Aorta (tissue), 5 donors: Measurements from ENCODE around the gene REXO1. TPM values are rescaled to one million over a fixed set of nuclear protein-coding genes. Genes with fewer than 3 reads are reported as not detected.
"Not testable (repeated sequence)": the region's sequence is repeated elsewhere in the genome, so short reads cannot be mapped to it uniquely, and the experiment has no call there.

ENCODE experiments used
- ATAC-seq: fragments of 200-7000 bp; cut with Tn5 transposase; one replicate; pipeline ENCODE4 v1.9.1; 2022; ENCODE audit warnings: moderate library complexity; ENCODE audit not compliant: low FRiP score
- DNase-seq, 2 donors: peaks; one replicate each; pipeline ENCODE4 v3.0.0-alpha.2; 2020
- H3K27ac ChIP-seq, 2 donors: one replicate each; pipeline ENCODE4 v1.5.1; 2013; ENCODE audit warnings: low read length in 2 of 2, mild to moderate bottlenecking in 2 of 2, moderate library complexity in 2 of 2, control low read depth in 1 of 2, inconsistent platforms in 1 of 2, low read depth in 1 of 2
- H3K27me3 ChIP-seq, 2 donors: one replicate each; pipeline ENCODE4 v1.6.1; 2013; ENCODE audit warnings: control low read depth in 1 of 2, low read length in 1 of 2, mild to moderate bottlenecking in 1 of 2, moderate library complexity in 1 of 2; ENCODE audit not compliant: insufficient read depth in 2 of 2, control insufficient read depth in 1 of 2
- H3K36me3 ChIP-seq, 2 donors: one replicate each; pipeline ENCODE4 v1.6.1; 2013; ENCODE audit warnings: control low read depth in 1 of 2, low read length in 1 of 2, mild to moderate bottlenecking in 1 of 2; ENCODE audit not compliant: insufficient read depth in 2 of 2, control insufficient read depth in 1 of 2
- H3K4me1 ChIP-seq, 2 donors: one replicate each; pipeline ENCODE4 v1.6.1; 2013; ENCODE audit warnings: low read length in 2 of 2, control low read depth in 1 of 2, mild to moderate bottlenecking in 1 of 2, moderate library complexity in 1 of 2; ENCODE audit not compliant: insufficient read depth in 2 of 2, control insufficient read depth in 1 of 2
- H3K4me3 ChIP-seq, 2 donors: one replicate each; pipeline ENCODE4 v1.5.1; 2013; ENCODE audit warnings: low read length in 2 of 2, control low read depth in 1 of 2, mild to moderate bottlenecking in 1 of 2
- H3K9me3 ChIP-seq: one replicate; pipeline ENCODE4 v1.6.1; 2013; ENCODE audit warnings: mild to moderate bottlenecking, low read length; ENCODE audit not compliant: control insufficient read depth
- WGBS, 2 donors: extraction: QIAGEN DNeasy Blood & Tissue Kit; methylation state at CpG; one replicate each; pipeline ENCODE4 v1.1.7; 2013; 5-methylcytosine and 5-hydroxymethylcytosine counted together
- intact Hi-C, 2 donors: fragments of 100-400 bp; cut with DNase I; formaldehyde crosslinking; loops; one replicate each; pipeline versions ENCODE4 v1.14.2 to v1.15.0; 2022
- polyA plus RNA-seq, 2 donors: library from polyadenylated mRNA; stranded (reverse); fragments of 200-250 nt; gene quantifications; one replicate each; pipeline ENCODE4 v1.2.3, GENCODE V29; 2013
- total RNA-seq, 2 donors: library from RNA; stranded (reverse); fragmentation: NEBNext Ultra II Directional; extraction: Animal tissue kit (Norgen Biotek cat#: 25700); gene quantifications; one replicate each; pipeline ENCODE4 v1.2.1, GENCODE V29; 2021
- donor health status: healthy with polysubstance abuse.
- donor health status: Bipolar disorder and iron deficiency.
- donor health status: DM: no; HTN: no; CAD: no.
- donor health status: DM: no; HTN: no; CAD: no.
- donor health status: DM: yes; HTN: yes; CAD: no.

The REXO1 gene
- total and polyA plus RNA-seq, 4 donors = 4.8 to 29.9 (median 26.7) TPM

- Histone ChIP-seq H3K27ac (peak overlapping the region in 1 of 2 donors; percentile 53), H3K9me3 (no peaks in the 10 kb centered on the region), H3K4me1 (no peaks in the 10 kb centered on the region), H3K27me3 (no peaks in the 10 kb centered on the region), H3K4me3 (peak overlapping the region; percentile 35 to 88), H3K36me3 (no peaks in the 10 kb centered on the region)
- 0% methylated on average over 29 to 56 of the region's 56 CpGs for WGBS, 2 donors
- ATAC-seq = no peak
- intact Hi-C loops = no loop called here
- no peak for DNase-seq
Observed at GRCh38 chr19:1884719-1885334, 36.5 kb upstream of the REXO1 start.

GRCh38 chr19:1884291-1884718, 36.0 kb upstream of the REXO1 start:
- Histone ChIP-seq H3K27ac (no peak overlapping the region), H3K4me3 (peak overlapping the region; percentile 35 to 88), H3K36me3 (no peaks in the 10 kb centered on the region), H3K9me3 (no peaks in the 10 kb centered on the region), H3K27me3 (no peaks in the 10 kb centered on the region), H3K4me1 (no peaks in the 10 kb centered on the region)
- ATAC-seq (no peak), DNase-seq (no peak)
- 4% methylated on average over 11 of the region's 11 CpGs for WGBS, 2 donors
- intact Hi-C loops = no loop called here

- no peaks in the 10 kb centered on the region for H3K36me3 ChIP-seq
- no peak overlapping the region for H3K27ac ChIP-seq
- no peak for ATAC-seq
- no peaks in the 10 kb centered on the region for H3K27me3 ChIP-seq
- no peak for DNase-seq
- peak overlapping the region in 1 of 2 donors; percentile 88 for H3K4me3 ChIP-seq
- WGBS, 2 donors = 20 to 26% methylated on average over 8 of the region's 8 CpGs
- no peaks in the 10 kb centered on the region for H3K9me3 ChIP-seq
- intact Hi-C loops = no loop called here
- no peaks in the 10 kb centered on the region for H3K4me1 ChIP-seq
Observed at GRCh38 chr19:1883784-1884183, 35.5 kb upstream of the REXO1 start.

- intact Hi-C loops = no loop called here
- no peaks in the 10 kb centered on the region for H3K36me3 ChIP-seq
- no peaks in the 10 kb centered on the region for H3K9me3 ChIP-seq
- H3K27ac ChIP-seq = no peak overlapping the region
- no peak overlapping the region for H3K4me3 ChIP-seq
- WGBS, 2 donors = 71 to 76% methylated on average over 25 of the region's 25 CpGs
- DNase-seq (no peak), ATAC-seq (no peak)
- no peaks in the 10 kb centered on the region for H3K27me3 ChIP-seq
- no peaks in the 10 kb centered on the region for H3K4me1 ChIP-seq
Observed at GRCh38 chr19:1882786-1883692, 34.8 kb upstream of the REXO1 start.

- H3K27me3 ChIP-seq = no peaks in the 10 kb centered on the region
- WGBS, 2 donors = 76 to 79% methylated on average over 31 of the region's 31 CpGs
- no peaks in the 10 kb centered on the region for H3K36me3 ChIP-seq
- H3K9me3 ChIP-seq = no peaks in the 10 kb centered on the region
- intact Hi-C loops = no loop called here
- DNase-seq (no peak), ATAC-seq (peak; percentile 4)
- H3K27ac ChIP-seq = no peak overlapping the region
- no peaks in the 10 kb centered on the region for H3K4me1 ChIP-seq
- no peak overlapping the region for H3K4me3 ChIP-seq
Observed at GRCh38 chr19:1882089-1882785, 34.0 kb upstream of the REXO1 start.

- H3K4me1 ChIP-seq, H3K27me3 ChIP-seq, H3K4me3 ChIP-seq, intact Hi-C loops, DNase-seq, H3K9me3 ChIP-seq, H3K36me3 ChIP-seq, ATAC-seq, H3K27ac ChIP-seq: not testable (repeated sequence)
- WGBS, 2 donors = 81 to 82% methylated on average over 24 to 44 of the region's 44 CpGs
Observed at GRCh38 chr19:1881393-1882088, 33.3 kb upstream of the REXO1 start.

GRCh38 chr19:1880611-1881392, 32.5 kb upstream of the REXO1 start:
- WGBS, 2 donors = 89% methylated on average over 27 to 35 of the region's 35 CpGs
- no peaks in the 10 kb centered on the region for H3K36me3 ChIP-seq
- no peaks in the 10 kb centered on the region for H3K27me3 ChIP-seq
- intact Hi-C loops = no loop called here
- no peaks in the 10 kb centered on the region for H3K4me1 ChIP-seq
- no peak overlapping the region for H3K4me3 ChIP-seq
- DNase-seq (no peak), ATAC-seq (no peak)
- no peaks in the 10 kb centered on the region for H3K9me3 ChIP-seq
- H3K27ac ChIP-seq = no peak overlapping the region

- ATAC-seq, H3K9me3 ChIP-seq, intact Hi-C loops, H3K27me3 ChIP-seq, H3K36me3 ChIP-seq, DNase-seq, H3K27ac ChIP-seq, H3K4me1 ChIP-seq, H3K4me3 ChIP-seq: not testable (repeated sequence)
- WGBS, 2 donors = 85 to 87% methylated on average over 12 to 17 of the region's 17 CpGs
Observed at GRCh38 chr19:1879982-1880381, 31.7 kb upstream of the REXO1 start.
